Measurements from ENCODE around the gene FOXG1.

The FOXG1 gene

DNA sequence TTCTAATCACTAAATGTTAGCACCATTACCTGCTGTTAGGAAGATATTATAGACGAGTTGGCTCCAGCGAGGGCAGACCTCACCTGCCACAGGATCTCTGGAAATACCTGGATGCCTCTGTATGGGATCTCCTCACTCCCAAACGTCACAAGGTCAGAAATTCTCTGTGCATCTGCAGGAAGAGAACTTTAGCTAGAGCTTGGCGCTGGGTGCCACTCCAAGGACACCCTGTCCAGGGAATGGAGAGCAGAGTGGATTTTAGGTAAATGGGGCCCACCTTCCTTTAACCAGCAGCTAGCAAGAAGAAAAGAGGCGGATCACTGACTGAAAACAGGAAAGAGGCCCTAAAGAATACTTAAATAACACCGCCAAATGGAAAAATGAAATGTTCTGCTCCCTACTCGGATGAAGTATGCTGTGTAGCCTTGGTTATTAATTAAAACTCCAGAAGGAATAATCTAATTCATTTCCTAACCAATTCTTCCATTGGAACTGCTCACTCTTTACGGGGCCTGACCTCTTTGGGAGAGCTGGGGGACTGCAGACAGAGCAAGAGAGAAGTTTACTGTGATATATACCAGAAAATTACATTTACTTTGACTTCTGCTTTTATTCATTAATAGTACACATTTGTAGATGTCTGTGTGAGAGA lies 4.2 kb upstream of the FOXG1 start:
- DNase-seq (ENCODE audit: low spot score): no peak

GRCh38 chr14:28762955-28763326 lies 3.6 kb upstream of the FOXG1 start:
- no peak for DNase-seq (ENCODE audit: low spot score)

DNA sequence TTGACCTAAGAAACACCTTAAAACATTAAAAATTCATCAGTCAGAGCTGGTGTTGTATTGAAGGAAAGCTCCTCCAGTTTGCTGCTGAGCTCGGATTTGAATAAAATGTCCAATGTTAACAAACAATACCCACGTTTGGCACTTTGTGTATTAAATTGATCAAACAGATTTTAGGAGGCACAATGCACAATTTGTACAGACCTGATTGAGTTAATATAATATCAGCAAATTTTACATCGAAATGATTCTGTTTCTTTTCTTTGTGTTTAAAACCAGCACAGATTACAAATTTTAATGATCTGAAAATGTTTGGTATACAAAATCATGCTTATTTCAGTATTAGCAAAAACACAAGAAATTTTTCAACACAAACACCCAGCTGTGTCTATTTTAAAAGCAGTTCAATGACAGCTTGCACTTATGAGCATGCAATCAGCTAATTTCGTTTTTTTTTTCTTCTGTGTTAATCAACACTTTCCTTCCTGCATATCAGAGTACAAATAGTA lies 2.8 kb upstream of the FOXG1 start:
- DNase-seq (ENCODE audit: low spot score): no peak

GRCh38 chr14:28764257-28765160 lies 2.1 kb upstream of the FOXG1 start:
- no peak for DNase-seq (ENCODE audit: low spot score)

- DNase-seq (ENCODE audit: low spot score): no peak
These were observed 1.3 kb upstream of the FOXG1 start for GRCh38 chr14:28765169-28765830.

DNA sequence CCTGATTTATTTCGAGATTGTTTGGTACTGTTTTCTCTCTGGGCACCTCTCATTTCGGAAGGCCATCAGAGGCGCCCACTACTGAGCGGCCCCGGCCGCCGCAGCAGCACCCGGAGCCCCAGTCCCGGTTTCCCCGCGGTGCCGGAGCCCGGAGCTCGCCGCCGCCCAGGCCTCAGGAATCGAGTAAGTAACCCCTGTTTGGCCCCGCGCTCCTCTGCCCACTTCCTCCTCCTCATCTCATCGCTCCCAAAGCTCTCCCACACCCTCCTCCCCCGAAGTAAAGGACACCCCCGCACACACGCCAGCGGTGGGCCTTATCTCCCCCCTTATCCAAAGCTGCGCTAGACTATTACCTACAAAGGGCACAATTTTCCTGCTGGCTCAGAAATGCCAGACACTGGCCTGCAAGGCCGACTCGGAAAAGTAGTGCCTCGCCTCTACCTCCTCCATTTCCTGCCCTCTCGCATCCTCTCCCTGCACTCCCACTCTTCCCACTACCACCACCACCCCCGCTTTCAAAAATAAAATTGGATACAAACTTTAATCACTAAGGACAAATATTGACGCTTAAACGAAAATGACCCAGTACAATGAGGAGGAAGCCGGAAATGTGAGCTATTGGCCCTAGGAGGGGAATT lies 637 bp upstream of the FOXG1 start:
- DNase-seq (ENCODE audit: low spot score): no peak

DNA sequence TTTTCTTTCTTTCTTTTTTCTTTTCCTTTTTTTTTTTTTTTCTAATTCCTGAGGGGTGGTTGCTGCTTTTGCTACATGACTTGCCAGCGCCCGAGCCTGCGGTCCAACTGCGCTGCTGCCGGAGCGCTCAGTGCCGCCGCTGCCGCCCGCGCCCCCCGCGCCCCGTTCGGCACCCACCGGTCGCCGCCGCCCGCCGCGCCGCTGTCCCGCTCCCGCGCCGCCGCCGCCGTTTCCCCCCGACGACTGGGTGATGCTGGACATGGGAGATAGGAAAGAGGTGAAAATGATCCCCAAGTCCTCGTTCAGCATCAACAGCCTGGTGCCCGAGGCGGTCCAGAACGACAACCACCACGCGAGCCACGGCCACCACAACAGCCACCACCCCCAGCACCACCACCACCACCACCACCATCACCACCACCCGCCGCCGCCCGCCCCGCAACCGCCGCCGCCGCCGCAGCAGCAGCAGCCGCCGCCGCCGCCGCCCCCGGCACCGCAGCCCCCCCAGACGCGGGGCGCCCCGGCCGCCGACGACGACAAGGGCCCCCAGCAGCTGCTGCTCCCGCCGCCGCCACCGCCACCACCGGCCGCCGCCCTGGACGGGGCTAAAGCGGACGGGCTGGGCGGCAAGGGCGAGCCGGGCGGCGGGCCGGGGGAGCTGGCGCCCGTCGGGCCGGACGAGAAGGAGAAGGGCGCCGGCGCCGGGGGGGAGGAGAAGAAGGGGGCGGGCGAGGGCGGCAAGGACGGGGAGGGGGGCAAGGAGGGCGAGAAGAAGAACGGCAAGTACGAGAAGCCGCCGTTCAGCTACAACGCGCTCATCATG lies 654 bp downstream of the FOXG1 start:
- no peak for DNase-seq (ENCODE audit: low spot score)

- no peak for DNase-seq (ENCODE audit: low spot score)
These were observed 1.5 kb downstream of the FOXG1 start for GRCh38 chr14:28767853-28768741.

DNA sequence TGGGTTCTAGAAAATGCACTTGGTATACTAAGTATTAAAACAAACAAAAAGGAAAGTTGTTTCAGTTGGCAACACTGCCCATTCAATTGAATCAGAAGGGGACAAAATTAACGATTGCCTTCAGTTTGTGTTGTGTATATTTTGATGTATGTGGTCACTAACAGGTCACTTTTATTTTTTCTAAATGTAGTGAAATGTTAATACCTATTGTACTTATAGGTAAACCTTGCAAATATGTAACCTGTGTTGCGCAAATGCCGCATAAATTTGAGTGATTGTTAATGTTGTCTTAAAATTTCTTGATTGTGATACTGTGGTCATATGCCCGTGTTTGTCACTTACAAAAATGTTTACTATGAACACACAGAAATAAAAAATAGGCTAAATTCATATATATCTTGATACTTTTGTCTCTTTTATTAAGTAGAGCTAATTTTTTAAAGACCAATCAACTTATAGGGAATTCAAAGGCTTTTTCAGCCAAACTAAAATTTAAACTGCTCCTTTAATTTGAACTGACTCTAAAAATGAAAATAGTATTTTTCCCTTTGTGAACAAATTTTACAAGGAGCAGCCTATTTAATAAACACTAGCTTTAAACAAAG lies 2.8 kb downstream of the FOXG1 start:
- DNase-seq (ENCODE audit: low spot score): no peak

GRCh38 chr14:28770061-28770460 lies 3.5 kb downstream of the FOXG1 start:
- DNase-seq (ENCODE audit: low spot score): no peak

DNA sequence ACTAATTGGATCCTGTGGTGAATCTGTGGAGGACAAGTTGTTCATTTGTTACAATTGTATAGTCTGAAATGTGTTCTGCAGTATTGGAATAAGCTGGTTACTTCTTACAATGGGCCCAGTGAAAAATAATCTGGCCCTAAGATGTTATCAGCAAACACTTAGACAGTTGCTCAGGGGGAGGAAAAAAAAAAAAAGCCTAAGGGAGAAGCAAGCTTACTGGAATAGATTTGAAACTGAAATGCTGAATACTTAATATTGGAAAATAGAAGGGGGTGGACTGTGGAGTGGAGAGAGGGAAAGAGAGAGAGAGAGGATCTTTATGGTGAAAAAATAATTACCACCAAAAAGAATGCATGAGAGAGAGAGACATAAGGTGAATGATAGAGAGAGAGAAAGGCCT lies 4.0 kb downstream of the FOXG1 start:
- DNase-seq (ENCODE audit: low spot score): no peak

DNA sequence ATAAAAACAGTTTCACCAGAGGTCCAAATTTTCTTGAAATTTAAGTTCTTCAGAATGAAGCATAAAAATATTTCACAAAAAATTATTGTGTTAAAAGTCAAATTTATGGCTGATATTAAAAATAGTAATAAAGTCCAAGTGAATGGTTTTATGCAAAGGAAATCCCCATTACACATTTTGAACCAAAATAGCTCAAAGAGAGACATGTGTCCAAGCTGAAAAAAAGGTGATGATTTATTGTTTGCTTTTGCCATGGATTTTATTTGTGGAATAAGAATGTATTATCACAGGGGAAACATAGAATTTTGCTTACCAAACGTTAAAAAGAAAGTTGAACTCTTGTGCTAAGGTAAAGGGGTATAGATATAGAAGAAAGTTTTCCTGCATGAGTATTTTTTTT lies 4.6 kb downstream of the FOXG1 start:
- DNase-seq (ENCODE audit: low spot score): no peak

DNA sequence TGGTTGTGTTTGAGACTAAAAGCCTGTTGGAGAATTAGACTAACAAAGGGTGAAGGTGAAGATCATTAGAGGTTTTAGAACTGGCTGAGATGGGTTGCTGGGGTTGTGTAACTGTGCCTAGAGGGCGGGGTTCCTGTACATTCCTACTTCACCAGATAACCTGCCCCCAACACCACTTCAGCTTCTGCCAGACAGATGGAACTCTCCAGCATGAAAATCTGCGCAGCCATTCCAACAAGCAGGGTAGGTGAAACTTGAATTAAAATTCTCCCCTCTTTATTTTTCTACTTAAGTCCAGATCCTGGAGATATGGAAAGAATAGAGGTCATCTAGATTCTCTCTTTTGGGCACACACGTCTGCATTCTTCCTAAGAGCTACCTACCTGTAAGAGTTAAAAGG lies 6.0 kb downstream of the FOXG1 start:
- DNase-seq (ENCODE audit: low spot score): no peak

GRCh38 chr14:28773176-28773575 lies 6.6 kb downstream of the FOXG1 start:
- no peak for DNase-seq (ENCODE audit: low spot score)

DNA sequence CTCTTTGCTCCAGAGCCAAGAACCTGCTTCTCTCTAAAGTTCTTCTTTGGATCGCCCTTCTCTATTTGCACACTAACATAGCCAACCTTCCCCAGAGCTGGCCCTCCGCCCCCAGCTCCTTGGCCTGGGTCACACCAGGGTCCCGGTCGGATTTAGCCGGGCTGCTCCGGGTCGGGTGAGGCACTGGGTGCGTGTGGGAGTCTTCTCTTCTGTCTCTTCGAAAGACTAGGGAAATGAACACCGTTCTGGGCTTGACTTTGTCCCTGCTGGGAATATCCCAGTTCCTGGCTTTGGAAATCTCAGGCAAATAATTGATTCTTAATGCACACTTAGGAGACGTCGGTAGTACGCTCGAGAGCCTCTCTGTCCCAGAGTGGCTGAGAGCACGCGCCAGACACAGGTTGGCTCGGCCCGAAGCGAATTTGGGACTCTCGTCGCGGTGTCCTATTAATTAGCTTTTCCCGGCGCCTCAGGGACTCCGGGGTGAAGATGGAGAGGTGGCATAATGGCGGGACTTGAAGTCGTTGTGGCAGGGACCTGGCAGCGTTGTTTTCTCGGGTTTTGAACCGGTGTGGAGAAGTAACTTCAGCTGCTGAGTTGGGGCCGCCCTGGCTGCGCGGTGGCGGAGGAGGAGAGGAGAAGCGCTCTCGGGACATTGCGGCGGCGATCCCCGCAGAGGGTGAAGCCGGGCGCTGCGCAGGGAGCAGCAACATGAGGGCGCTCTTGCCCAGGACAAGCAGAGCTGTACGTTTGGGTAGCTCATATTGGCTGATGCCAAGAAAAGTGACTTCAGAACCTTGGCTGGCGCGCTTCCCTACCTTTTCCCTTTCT lies 7.5 kb downstream of the FOXG1 start:
- DNase-seq (ENCODE audit: low spot score): no peak

GRCh38 chr14:28774764-28775735 lies 8.5 kb downstream of the FOXG1 start:
- DNase-seq (ENCODE audit: low spot score): no peak

- DNase-seq (ENCODE audit: low spot score): no peak
These were observed 10.1 kb downstream of the FOXG1 start for GRCh38 chr14:28776482-28777266.
